ENCODE measurements around the gene CXCL8.
"Not testable (repeated sequence)": the region's sequence is repeated elsewhere in the genome, so short reads cannot be mapped to it uniquely, and the experiment has no call there.

The CXCL8 gene

DNA sequence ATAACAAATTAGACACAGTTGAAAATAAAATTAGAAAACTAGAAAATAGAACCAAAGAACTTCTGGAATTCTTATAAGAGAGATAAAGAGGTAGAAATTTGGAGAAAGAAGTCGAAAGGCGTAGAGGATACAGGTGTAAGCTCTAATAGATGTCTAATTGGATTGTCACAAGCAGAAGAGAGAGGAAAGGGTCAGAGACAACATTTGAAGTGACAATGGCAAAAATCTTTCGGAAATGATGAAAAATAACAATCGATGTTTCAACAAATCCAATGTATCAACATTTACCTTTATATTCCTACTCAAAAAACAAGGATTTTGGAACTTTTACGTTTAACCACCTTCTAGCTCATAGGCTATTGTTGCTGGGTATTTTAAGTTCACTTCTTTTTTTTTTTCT, 3.8 kb downstream of the CXCL8 start:
- no peak for DNase-seq

- DNase-seq, result no peak
Observed at GRCh38 chr4:73750730-73751129, 10.4 kb downstream of the CXCL8 start.

DNA sequence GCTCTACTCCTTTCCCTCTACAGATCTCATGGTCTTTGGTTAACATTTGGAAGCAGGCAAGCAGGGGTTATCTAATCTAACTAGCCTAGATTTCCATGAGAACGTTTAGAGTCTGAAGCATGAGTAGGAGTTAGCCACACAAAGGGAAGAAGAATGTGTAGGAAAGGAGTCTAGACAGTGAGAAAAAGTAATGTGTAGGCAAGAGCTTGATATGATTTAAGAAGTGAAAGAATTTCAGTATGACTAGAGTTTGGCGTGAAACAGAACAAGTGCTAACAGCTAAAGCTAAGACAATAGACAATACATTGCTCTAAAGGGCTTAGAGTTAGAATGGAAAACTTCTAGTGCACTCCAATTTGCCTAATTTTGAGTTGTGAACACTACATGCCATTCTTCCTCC, 10.8 kb downstream of the CXCL8 start:
- DNase-seq, result no peak

GRCh38 chr4:73751830-73752229, 11.5 kb downstream of the CXCL8 start:
- DNase-seq, result no peak

- no peak for DNase-seq
Observed at GRCh38 chr4:73752424-73752823, 12.1 kb downstream of the CXCL8 start.

DNA sequence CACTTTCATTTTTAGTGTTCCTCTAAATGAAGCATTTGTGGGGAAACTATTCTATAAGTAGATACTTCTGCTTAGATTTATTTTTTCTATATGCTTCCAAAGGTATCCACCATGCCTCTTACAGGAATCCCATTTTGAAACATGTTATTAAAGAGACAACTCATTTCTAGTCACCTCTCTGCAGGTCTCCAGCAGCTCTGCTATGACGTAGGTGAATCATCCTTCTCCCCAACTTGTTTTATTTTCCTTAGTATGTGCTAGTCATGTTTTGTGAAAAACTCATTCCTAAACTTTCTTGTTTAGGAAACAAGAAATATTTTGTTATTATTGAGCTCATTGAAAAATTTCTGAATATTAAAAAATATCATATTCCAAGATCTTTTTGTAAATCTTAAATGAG, 12.8 kb downstream of the CXCL8 start:
- DNase-seq, result no peak

- DNase-seq, result no peak
Observed at GRCh38 chr4:73754934-73755333, 14.6 kb downstream of the CXCL8 start.

GRCh38 chr4:73759357-73759756, 19.0 kb downstream of the CXCL8 start:
- no peak for DNase-seq

- no peak for DNase-seq
Observed at GRCh38 chr4:73761856-73762255, 21.5 kb downstream of the CXCL8 start.

DNA sequence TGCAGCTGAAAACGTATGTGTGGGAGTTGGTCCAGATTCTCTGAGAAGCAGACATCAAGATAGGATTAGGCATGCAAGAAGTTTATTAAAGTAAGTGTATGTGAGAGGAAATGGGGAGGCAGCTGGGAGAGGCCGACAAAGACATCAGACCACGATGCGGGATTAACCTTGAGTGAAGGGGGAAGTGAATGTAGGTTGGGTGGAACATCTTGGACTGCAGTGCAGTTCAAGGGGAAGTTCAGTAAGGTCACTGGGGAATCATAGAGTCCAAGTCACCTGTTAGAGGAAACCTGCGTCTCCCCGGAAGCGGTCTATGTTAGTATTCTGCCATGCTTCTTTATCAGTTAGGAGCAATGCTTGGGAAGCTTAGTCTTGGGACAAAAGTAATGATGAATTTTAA, 22.0 kb downstream of the CXCL8 start:
- DNase-seq, result no peak

- no peak for DNase-seq
Observed at GRCh38 chr4:73763877-73764276, 23.5 kb downstream of the CXCL8 start.

- DNase-seq, result no peak
Observed at GRCh38 chr4:73764513-73764912, 24.1 kb downstream of the CXCL8 start.

- no peak for DNase-seq
Observed at GRCh38 chr4:73765296-73765695, 24.9 kb downstream of the CXCL8 start.

- DNase-seq, result no peak
Observed at GRCh38 chr4:73770917-73771316, 30.5 kb downstream of the CXCL8 start.

GRCh38 chr4:73772363-73772762, 32.0 kb downstream of the CXCL8 start:
- DNase-seq, result no peak

GRCh38 chr4:73774406-73774805, 34.0 kb downstream of the CXCL8 start:
- DNase-seq, result not testable (repeated sequence)

DNA sequence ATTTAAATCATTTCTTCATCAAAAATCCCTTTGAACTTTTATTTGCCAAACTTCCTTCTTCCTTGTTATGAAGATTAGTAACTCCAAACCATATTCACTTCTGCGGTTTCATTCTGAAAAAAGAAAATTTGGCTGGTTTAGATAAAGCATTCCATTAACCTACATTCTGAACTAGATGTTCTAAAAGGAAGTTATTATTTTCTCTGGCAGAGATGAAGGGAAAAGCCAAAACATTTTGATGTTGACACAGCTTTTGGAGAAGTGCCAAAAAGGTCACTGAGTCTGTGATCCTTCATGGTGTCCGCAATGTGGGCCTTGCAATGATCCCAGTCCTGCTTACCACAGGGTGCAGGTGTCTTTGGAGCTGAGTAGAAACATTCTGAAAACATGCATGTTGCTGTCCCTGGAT, 36.0 kb downstream of the CXCL8 start:
- DNase-seq, result no peak

GRCh38 chr4:73777612-73778011, 37.2 kb downstream of the CXCL8 start:
- no peak for DNase-seq

DNA sequence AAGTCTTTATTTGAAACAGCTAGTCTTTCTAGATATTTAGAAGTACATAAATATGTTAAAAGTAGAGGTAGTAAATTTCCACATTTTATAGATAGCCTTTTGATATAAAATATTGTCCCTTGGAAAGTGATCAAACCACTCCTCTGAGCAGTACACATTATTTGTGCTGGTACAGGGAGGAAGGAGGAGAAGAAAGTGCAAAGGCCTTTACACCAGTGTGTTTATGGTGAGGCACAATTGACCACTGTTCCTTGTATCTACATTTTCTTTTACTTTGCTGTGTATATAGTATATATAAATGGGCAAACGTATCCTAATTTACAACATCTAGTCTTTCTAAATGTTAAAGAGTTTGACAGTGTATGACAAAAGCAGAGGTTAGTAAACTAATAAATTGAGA, 39.9 kb downstream of the CXCL8 start:
- DNase-seq, result no peak

- no peak for DNase-seq
Observed at GRCh38 chr4:73780834-73781233, 40.5 kb downstream of the CXCL8 start.

DNA sequence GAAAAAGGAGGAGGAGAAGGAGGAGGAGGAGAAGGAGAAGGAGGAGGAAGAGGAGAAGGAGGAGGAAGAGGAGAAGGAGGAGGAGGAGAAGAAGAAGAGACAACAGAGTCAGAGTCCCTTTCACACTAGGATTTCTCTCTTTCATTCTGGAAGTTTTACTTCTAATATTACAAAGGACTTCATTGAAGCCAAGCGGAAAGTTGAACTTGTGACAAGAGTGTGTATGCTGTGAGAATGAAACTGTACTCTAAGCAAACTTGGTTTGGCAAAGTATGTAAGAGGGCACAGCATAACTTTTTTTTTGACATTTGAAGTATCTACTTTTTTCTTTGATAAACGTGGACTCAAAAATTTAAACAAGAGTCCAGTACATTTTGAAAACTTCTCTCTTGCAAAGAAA, 48.0 kb downstream of the CXCL8 start:
- DNase-seq, result no peak
